HepG2 (cell line): ENCODE data around the gene SLC27A2. TPM values are rescaled to one million over a fixed set of nuclear protein-coding genes. Genes with fewer than 3 reads are reported as not detected.

Experiments used
- ATAC-seq: fragments of 200-7000 bp; cut with Tn5 transposase; 3 replicates; pipeline ENCODE4 v1.9.1; 2020; ENCODE audit warnings: mild to moderate bottlenecking, moderate library complexity
- BruUV-seq: library from RNA; stranded (reverse); fragments of 400-500 nt; replicated peaks from 2 replicates; lab custom pipeline; 2021; lab: Mats Ljungman, UMichigan
- CTCF ChIA-PET: fragments of 300-600 bp; formaldehyde crosslinking; extraction: SDS; loops from one replicate; lab custom pipeline; 2021; ENCODE audit warnings: low total read pairs, inconsistent platforms, low intra/inter-chr PET ratio; lab: Yijun Ruan, JAX
- POLR2A ChIA-PET: fragments of 350-600 bp; sonication (Branson Sonifier 250); formaldehyde crosslinking; loops from one replicate; lab custom pipeline; 2020; ENCODE audit warnings: antibody characterized with exemption, inconsistent platforms; lab: Yijun Ruan, JAX
- DNase-seq: peaks from one replicate; pipeline ENCODE4 v3.0.0-alpha.2; 2015; ENCODE audit warnings: low spot score
- FAIRE-seq: peaks from 3 replicates; lab custom pipeline; 2011; peaks lifted over from hg19 to GRCh38; lab: Jason Lieb, UNC
- H2AFZ ChIP-seq: one replicate; pipeline ENCODE4 v1.6.1; 2011; ENCODE audit warnings: low read length, inconsistent platforms
- H3K27ac ChIP-seq: fragments of 300-600 bp; 3 replicates; pipeline ENCODE4 v1.8.0; 2011; ENCODE audit warnings: mixed run types, mild to moderate bottlenecking, mixed read lengths, low read length, inconsistent platforms; ENCODE audit not compliant: insufficient read depth; ENCODE audit errors: extremely low read length
- H3K27me3 ChIP-seq, 2 experiments: fragments of 200-600 bp in 1 of 2; 2 replicates in 1 of 2; 3 replicates in 1 of 2; pipeline versions ENCODE4 v1.6.0 to v1.8.0; 2011; ENCODE audit warnings: low read length in 2 of 2, mild to moderate bottlenecking in 2 of 2, moderate library complexity in 2 of 2, inconsistent platforms in 1 of 2; ENCODE audit not compliant: insufficient read depth in 2 of 2, control insufficient read depth in 1 of 2
- H3K36me3 ChIP-seq, 2 experiments: fragments of 200-600 bp in 1 of 2; replicated peaks in 1 of 2; 2 replicates in 1 of 2; 3 replicates in 1 of 2; pipeline versions ENCODE4 v1.5.1 to v1.8.0; 2011; ENCODE audit warnings: low read length in 2 of 2, inconsistent platforms in 1 of 2; ENCODE audit not compliant: insufficient read depth in 2 of 2, control insufficient read depth in 1 of 2
- H3K4me1 ChIP-seq: 2 replicates; pipeline ENCODE4 v1.5.1; 2012; ENCODE audit warnings: low read length, inconsistent platforms; ENCODE audit not compliant: insufficient read depth
- H3K4me2 ChIP-seq: 2 replicates; pipeline ENCODE4 v1.6.0; 2011; ENCODE audit warnings: low read depth, low read length, inconsistent platforms
- H3K4me3 ChIP-seq, 3 experiments: fragments of 200-600 bp in 1 of 3; sonication (generic), shearing (Covaris generic) in 1 of 3; replicated peaks in 1 of 3; 2 replicates each; pipeline ENCODE4 v1.5.1; 2011 to 2016; ENCODE audit warnings: low read length in 3 of 3, inconsistent platforms in 2 of 3, low read depth in 2 of 3, mild to moderate bottlenecking in 2 of 3, control low read depth in 1 of 3, mixed read lengths in 1 of 3; ENCODE audit not compliant: insufficient read depth in 1 of 3
- H3K79me2 ChIP-seq: one replicate; pipeline ENCODE4 v1.6.1; 2011; ENCODE audit warnings: low read length, inconsistent platforms; ENCODE audit not compliant: insufficient read depth
- H3K9ac ChIP-seq: 2 replicates; pipeline ENCODE4 v1.6.0; 2011; ENCODE audit warnings: mild to moderate bottlenecking, low read depth, low read length, inconsistent platforms; ENCODE audit not compliant: insufficient read depth
- H3K9me3 ChIP-seq: 2 replicates; pipeline ENCODE4 v1.5.1; 2012; ENCODE audit warnings: mild to moderate bottlenecking, low read length
- H4K20me1 ChIP-seq: 2 replicates; pipeline ENCODE4 v1.6.0; 2011; ENCODE audit warnings: inconsistent platforms, mild to moderate bottlenecking, low read length, moderate library complexity; ENCODE audit not compliant: insufficient read depth
- CENPX ChIP-seq: sonication (generic); formaldehyde crosslinking; IDR thresholded peaks from 2 replicates; pipeline ENCODE4 v1.9.0; 2021; ENCODE audit warnings: mild to moderate bottlenecking, missing genetic modification reagents, moderate library complexity
- CREB1 ChIP-seq, 2 experiments: fragments of 450-650 bp in 1 of 2; IDR thresholded peaks; 2 replicates each; pipeline ENCODE4 v1.6.1; 2016 to 2017; ENCODE audit warnings: control low read depth in 1 of 2, mild to moderate bottlenecking in 1 of 2, missing compliant biosample characterization in 1 of 2, missing genetic modification characterization in 1 of 2
- GABPA ChIP-seq, 2 experiments: IDR thresholded peaks; 2 replicates each; pipeline ENCODE4 v1.6.1; 2011 to 2016; ENCODE audit warnings: low read depth in 2 of 2, low read length in 1 of 2, missing biosample characterization in 1 of 2, missing genetic modification characterization in 1 of 2
- RFX1 ChIP-seq: fragments of 450-650 bp; IDR thresholded peaks from 2 replicates; pipeline ENCODE4 v1.6.1; 2017
- ZNF143 ChIP-seq: sonication (generic); formaldehyde crosslinking; IDR thresholded peaks from 2 replicates; pipeline ENCODE4 v1.4.0; 2020; ENCODE audit warnings: missing genetic modification reagents
- WGBS: methylation state at CpG from one replicate; pipeline ENCODE4 v1.1.6; 2017; ENCODE audit warnings: low lambda C conversion rate; 5-methylcytosine and 5-hydroxymethylcytosine counted together
- in situ Hi-C: cut with HindIII; loops from 2 replicates; pipeline ENCODE4 v1.10.0; 2017; ENCODE audit warnings: low pct_unique_long_range_greater_than_20kb; ENCODE audit not compliant: extremely low pct_ligation_motif_present
- intact Hi-C: fragments of 100-400 bp; cut with micrococcal nuclease; formaldehyde crosslinking; loops from one replicate; pipeline ENCODE4 v1.10.0; 2022; ENCODE audit not compliant: unreplicated experiment
- polyA plus RNA-seq, 8 experiments: library from polyadenylated mRNA; depleted of rRNA in 3 of 8; stranded (reverse) in 7 of 8; unstranded in 1 of 8; fragments of >200 nt; fragmentation: Illumina TruSeq in 4 of 8; extraction: Trizol in 4 of 8; gene quantifications; 2 replicates each; pipeline versions ENCODE4 v1.2.1 to v1.2.3, GENCODE V29; 2011 to 2016; ENCODE audit warnings: low read depth in 4 of 8, missing spikeins in 1 of 8, mixed read lengths in 1 of 8; ENCODE audit not compliant: insufficient read depth in 1 of 8
- total RNA-seq, 5 experiments: library from RNA; depleted of rRNA; stranded (reverse); fragments of >200 nt; fragmentation: Illumina TruSeq; extraction: Trizol; gene quantifications; 2 replicates each; pipeline ENCODE4 v1.2.3, GENCODE V29; 2016; ENCODE audit warnings: low read depth in 1 of 5

Gene SLC27A2
- total and polyA plus RNA-seq, 2 of the 13 experiments (the other 11 are each of a cell fraction or from before 2014, with no cell fraction given) = 14.6 to 23.4 TPM

DNA sequence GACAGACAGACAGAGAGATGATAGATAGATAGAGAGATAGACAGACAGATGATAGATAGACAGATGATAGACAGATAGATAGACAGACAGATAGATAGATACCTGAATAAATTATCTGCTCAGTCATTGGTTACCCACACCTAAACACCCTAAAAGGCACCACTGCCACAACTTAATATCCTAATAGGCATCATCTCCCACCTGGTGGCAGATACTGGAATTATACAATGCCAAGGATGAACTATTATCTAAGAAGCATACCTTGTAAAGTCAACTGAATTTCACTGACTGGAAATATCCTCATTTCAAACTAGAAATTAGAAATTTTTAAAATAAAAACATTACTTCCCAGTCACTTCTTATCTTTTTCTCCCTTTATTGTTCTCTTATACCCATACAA is 43.6 kb upstream of the SLC27A2 start:
- Histone ChIP-seq H3K9me3 (no peaks in the 10 kb centered on the region), H3K4me3 (no peak overlapping the region), H3K9ac (no peak overlapping the region), H3K27me3 (no peaks in the 10 kb centered on the region), H3K36me3 (no peaks in the 10 kb centered on the region), H3K4me1 (no peaks in the 10 kb centered on the region), H2AFZ (no peak overlapping the region), H3K27ac (no peak overlapping the region), H4K20me1 (no peaks in the 10 kb centered on the region), H3K79me2 (no peaks in the 10 kb centered on the region), H3K4me2 (no peak overlapping the region)
- ATAC-seq = no peak
- no TSS peak for BruUV-seq
- in situ Hi-C loops (no loop called here), intact Hi-C loops (no loop called here)
- no peak for FAIRE-seq
- TF ChIP-seq CENPX (no peak), GABPA (IDR thresholded peaks at IDR 0.05; ENCODE audit: low read depth, low read length) (no peak), GABPA (CRISPR knock-in tag; IDR thresholded peaks at IDR 0.05; ENCODE audit: low read depth) (no peak)
- ChIA-PET CTCF (no interaction called here), POLR2A (no interaction called here)
- no peak for DNase-seq

DNA sequence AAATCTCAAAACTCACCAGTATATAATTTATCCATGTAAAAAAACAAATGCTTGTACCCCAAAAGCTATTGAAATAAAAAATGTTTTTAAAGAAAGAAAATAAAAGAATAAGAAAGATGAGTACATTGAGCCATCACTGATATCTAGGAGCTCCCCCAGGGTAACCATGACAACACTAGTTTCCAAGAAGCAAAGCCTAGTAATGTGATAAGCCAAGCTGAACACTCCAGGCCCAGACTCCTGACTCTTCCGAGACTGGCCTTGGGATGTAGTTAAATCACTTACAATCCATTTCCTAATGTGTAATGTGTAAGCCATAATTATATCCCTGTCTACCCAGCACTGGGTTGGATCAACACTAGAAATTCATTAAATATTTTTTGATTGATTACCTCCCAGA is 41.9 kb upstream of the SLC27A2 start:
- BruUV-seq = no TSS peak
- Histone ChIP-seq H3K27ac (no peak overlapping the region), H3K9me3 (no peaks in the 10 kb centered on the region), H3K79me2 (no peaks in the 10 kb centered on the region), H3K9ac (no peak overlapping the region), H3K4me1 (no peaks in the 10 kb centered on the region), H3K4me2 (no peak overlapping the region), H4K20me1 (no peaks in the 10 kb centered on the region), H3K36me3 (no peaks in the 10 kb centered on the region), H2AFZ (no peak overlapping the region), H3K27me3 (no peaks in the 10 kb centered on the region), H3K4me3 (no peak overlapping the region)
- ChIA-PET CTCF (no interaction called here), POLR2A (no interaction called here)
- intact Hi-C loops = no loop called here
- ATAC-seq = no peak
- in situ Hi-C loops = loop anchor here (10.0 kb wide), 1 partner anchor 1275 kb away; no protein-coding TSS in a partner anchor
- whole genome bisulfite sequencing = 0% methylated on average over 1 of the region's 1 CpG
- FAIRE-seq = no peak
- TF ChIP-seq CREB1 (IDR thresholded peaks at IDR 0.05) = no peak
- TF ChIP-seq CREB1 (CRISPR knock-in tag; IDR thresholded peaks at IDR 0.05) = no peak
- TF ChIP-seq RFX1 = peak; percentile 9; the same call in 1 of the 2 replicates
- no peak for TF ChIP-seq ZNF143 (CRISPR knock-in tag)
- no peak for DNase-seq
